NCI-H128 (cell line): ENCODE measurements around the gene CCDC71.

Source experiments
- DNase-seq: peaks from one replicate; lab custom pipeline; 2025; ENCODE audit not compliant: unreplicated experiment; lab: John Stamatoyannopoulos, UW

CCDC71 gene

DNA sequence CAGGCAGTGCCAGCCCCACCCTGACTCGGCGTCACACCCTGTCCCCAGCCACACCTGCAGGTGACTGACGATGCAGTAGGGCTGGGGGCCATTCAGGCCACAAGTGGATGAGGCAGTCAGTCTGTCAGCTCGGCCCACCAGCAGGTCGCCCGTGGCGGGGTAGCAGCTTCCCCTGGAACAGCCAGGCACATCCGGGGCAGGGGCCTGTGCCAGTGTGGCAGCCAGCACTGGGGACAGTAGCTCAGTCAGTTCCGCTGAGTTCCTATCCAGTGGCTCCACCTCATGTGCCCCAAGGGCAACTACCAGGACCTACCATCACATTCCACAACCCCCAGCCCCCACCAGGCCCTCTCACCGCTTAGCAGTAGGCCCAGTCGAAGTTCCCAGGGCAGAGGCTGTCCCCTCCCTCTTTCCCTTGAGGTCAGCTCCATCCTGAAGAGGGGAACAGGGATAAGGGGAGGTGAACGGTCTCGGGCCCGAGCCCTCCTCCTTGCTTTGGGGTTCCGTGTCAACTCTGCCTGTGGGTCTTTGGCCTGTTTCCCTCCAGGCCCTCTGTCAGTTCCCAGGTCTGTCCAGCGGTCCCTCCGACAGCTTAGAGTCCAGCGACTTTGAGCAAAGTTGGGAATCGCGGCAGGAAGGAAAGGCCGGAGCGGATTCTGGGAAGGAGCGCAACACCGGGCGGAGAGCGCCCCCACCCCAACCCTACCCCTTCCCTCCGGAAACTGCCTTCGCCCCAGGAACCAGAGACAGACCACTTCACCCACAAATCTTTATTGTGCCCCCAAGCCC lies 33.5 kb downstream of the CCDC71 start, which contains the start of gene LAMB2:
LAMB2 (minus strand) TSS at position 614 of the 789 bp plus-strand sequence; CDS start at position 431, 183 bp downstream.
- peak; percentile 16 for DNase-seq

DNA sequence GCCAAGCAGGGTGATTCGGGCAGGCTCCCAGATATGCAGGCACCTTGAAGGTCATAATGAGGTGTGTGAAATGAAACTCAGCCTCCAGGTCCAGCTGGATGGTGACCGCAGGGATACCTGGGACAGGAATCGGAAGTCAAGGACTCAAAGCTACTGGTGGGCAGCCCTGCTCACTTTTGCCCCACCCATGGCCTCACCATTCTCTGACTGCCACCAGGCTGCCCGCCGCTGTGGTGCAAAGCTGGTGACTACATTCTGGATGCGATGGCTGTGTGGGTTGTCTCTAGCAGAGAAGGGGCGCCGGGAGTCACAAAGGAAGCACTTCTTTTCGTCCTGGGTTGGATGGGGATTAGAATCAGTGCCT lies 34.1 kb downstream of the CCDC71 start:
- no peak for DNase-seq

DNA sequence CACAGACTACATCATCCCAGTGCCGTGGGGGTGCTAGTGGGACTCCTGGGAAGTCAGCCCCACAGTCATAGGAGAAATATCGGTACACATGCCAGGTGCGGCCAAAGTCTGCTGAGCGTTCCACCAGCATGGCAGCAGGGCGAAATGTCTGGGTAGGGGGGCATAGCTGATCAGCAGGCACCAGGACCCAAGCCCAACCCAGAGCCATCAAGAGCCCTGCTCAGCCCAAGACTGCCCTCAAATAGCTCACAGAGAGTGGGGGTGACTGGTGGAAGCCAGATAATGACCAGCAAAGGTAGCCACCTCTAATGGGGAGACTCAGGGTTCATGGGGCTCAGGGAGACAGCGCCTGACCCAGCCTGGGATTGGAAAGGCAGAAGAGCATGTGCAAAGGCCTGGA lies 34.6 kb downstream of the CCDC71 start:
- no peak for DNase-seq

DNA sequence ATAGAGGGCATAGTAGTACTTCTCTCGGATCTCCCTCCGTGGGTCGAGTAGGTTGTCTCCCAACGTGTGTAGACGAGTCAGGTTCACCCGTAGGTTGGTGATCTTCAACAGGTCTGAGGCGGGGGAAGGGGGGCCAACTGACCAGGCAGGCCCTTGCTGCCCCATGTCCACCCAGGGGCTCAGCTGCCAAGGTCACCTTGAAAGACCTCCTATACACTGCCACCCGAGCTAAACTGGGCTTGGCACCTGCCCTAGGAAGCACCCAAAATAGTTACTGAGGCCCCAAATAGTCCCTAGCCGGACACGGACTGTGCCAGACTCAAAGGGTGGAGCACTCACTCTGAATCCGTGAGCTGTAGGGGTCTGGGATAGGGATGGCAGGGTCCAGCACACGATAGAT lies 35.1 kb downstream of the CCDC71 start:
- no peak for DNase-seq

DNA sequence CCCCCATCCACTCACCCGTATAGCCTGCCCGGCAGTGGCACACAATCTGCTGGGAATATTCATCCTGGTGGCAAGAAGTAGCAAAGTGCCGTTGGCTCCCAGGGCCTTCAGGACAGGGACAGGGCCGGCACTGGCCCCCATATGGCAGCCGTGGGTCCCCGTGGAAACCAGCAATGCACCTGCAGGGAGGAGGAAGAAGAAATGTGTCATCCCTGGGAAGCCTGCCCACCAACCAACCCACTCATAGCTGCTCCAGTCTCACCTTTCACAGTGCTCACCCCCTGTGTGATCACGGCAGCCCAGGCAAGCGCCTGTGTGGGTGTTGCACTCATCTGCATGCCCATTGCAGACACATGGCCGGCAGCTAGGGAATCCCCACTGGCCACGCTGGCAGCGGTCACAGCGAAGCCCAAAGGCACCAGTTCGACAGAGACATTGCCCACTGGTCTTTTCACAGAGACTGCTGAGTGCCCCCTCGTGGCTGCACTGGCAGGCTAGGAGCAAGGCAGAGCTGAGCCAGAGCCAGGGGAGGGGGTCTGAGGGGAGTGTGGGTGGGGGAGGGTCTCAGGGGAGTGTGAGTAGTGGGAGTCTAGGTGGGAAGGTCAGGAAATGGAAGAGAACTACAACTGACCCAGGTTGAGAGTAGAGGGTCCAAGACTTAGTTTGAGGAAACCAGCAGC lies 41.0 kb downstream of the CCDC71 start:
- no peak for DNase-seq

DNA sequence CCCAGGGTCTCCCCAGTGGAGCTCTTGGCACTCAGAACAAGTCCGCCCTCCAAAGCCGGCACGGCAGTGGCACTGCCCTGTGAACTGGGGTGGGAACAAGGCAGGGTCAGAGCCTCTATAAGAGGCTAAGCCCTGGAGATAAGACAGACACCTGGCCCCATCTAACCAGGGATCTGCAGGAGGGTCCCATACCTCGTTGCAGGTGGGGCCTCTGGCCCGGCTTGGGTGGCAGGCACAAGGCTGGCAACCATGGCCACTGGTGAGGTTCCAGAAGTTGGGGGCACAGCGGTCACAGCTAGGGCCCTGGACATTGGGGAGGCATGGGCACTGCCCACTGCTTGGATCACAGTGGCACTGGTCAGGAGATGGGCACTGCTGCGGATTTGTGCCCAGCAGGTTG lies 41.9 kb downstream of the CCDC71 start:
- no peak for DNase-seq

DNA sequence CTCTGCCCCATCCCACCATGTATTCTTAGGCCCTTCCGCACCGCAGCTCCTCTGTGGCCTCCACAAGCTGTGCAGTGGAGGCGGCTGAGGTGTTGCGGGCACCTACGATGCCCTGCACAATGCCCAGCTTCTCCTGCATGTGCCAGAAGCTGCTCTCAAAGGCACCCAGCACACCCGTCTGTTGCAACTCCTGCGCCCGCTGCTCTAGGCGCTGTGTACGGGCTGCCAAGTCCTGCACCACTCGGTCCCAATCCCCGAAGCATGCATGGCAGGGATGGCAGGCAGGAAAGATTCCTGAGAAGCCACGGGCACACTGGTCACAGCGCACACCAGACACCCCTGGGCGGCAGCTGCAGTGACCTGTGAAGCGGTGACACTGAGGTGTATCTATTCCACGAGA lies 42.4 kb downstream of the CCDC71 start:
- DNase-seq, result no peak

DNA sequence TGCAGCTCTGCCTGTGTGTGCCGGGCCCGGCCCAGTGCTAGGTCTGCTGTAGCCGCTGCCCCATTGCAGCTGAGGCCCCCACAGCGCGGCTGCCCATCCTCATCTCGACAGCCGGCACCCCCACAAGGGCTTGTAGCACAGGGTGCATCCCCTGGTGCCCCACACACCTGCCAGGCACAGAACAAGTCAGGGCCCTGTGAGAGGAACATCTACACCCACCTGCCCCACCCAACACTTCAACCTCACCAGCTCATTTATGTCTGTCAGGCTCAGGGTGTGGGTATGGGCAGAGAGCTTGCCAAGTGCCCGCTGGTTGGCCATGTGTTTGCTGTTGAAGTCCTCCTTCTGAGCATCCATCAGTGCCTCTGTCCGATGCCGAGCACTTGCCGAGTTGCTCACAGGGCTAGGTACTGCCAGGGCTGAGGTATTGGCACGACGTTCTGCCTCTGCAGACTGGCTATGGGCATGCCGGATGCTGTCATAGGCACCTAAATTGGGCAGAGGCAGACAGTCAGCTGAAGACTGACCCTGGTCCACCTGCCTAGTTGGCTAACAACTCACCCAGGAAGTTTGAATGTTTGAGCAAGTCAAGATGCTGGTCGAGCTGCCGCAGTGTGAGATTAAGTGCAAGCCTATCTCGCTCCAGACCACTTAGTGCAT lies 43.1 kb downstream of the CCDC71 start:
- DNase-seq, result no peak

DNA sequence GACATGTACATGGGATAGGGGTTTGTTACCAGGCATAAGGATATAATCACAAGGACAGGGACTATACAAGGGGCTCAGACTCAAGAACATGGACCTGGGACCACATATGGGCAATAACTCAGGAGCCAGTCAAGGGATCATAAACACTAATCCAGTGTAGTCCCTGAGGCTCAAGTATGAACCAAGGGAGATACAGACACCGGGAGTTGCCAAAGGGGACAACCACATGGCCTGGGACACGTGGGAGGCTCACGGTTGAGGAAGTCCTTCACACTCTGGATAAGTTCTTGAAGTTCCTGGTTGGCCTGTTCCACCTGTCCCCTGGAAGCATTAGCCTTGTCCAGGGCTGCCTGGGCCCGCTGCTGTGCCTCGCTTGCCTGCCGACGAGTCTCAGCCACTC lies 43.7 kb downstream of the CCDC71 start:
- DNase-seq, result no peak

DNA sequence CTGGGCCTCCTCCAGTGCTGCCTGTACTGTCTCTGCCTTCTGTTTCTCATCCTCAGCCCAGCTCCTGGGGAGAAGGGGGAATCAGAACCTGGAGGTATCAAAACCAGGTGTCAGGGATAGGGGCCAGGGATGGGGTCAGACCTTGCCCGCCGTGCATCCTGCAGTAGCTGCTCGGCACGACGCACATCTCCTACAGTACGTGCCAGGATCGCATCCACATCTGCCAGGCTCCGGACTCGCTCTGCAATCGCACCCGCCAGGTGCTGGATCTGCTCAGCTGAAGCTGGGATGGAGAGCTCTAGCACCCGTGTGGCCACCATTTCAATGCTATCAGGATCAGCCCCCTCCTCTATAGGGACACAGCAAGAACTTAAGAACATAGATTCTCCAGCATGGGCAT lies 44.1 kb downstream of the CCDC71 start:
- DNase-seq, result no peak

DNA sequence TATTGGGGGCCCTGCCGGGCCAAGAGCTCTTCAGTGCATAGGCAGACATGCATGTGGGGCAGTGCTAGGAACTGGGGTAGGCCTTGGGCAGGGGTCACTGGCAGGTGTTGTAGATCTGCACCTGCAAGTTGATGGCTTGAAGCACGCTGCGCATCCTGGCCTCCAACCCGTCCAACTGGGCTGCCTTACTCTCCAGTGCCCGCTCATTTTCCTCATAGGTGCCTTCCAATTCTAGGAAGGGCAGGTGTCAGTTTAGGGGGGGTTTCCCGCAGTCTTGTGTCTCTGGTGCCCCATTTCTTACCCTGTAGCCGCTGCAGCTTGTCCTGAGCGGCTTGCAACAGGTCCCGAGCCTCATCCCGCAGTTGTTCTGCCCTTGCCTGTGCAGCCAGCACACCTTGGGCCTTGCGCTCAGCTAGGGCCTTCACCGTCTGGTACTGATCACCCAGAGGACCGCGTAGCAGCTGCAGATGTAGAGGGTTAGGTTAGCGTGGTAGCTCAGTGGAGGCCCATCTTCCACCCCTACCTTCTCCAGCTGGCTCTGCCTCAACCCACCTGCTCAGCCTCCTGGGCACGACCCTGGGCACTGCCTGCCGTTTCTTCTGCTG lies 44.9 kb downstream of the CCDC71 start:
- DNase-seq, result no peak

DNA sequence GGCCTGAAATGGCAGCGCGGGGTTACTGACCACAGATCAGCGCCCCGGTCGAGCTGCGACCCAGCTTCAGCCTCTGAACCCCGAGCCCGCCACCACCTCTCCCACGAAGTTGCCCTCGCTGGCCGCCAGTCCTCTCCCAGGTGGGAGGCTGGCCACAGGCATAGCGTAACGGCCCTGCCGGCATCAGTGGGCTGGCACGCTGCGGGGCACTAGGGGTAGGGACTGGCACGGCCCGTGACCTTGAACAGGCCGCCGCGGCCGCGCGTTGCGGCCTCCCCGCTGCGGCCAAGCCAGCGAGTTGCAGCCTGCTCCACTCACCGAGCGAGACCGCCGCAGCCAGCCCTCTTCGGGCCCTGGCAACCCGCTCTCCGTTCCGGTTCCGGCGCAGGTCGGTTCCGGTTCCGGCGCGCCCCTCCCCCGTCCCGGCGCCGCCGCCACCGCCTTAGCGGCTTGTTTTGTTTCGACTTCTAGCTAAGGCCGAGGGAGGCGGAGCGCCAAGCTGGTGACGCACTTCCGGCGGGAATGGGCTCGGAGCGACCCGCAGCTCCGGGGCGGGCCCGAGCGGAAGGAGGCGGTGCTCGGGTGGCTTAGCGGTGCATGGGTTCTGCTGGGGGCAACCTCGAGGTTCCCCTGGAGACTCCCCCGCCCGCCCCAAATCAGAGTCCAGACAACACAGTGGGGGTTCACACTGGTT lies 45.5 kb downstream of the CCDC71 start, which contains the start of gene USP19:
USP19 (minus strand) TSS at position 386 of the 694 bp plus-strand sequence. CDS start 1,678 bp downstream, outside the sequence.
- DNase-seq, result peak; percentile 72

DNA sequence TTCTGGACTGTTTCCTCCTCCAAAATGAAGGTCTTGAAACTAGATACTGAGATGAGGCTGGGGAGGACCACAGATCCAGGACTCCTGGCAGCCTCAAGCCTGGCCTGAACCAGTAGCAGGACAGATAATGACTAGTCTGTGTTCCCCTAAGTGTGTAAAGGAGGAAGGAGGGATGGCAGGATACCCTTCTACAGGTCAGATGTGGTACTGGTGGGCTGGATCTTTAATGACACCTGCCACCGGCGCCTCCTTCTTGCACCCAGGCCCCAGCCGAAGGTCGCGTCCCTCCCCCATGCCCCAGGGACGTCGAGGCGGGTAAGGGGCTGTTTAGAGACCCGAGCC lies 46.1 kb downstream of the CCDC71 start:
- no peak for DNase-seq

DNA sequence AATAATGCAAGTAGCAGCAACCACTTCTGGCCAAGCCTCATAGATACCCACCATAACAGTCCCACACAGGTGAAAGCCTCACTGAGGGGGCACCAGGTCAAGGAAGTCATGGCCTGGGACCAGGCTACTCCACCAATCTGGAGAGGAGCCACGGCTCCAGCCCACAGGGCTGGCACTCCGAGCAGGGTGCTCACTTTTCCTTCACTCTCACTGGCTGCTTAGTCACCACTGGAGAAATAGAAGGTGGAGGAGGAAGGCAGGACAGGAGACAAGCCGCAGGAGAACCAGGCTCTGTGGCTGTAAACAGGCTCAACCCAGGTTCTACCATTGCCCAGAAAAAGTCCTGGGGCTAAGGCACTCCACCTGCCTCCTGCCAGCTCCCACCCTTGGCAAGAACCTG lies 46.7 kb downstream of the CCDC71 start:
- no peak for DNase-seq

DNA sequence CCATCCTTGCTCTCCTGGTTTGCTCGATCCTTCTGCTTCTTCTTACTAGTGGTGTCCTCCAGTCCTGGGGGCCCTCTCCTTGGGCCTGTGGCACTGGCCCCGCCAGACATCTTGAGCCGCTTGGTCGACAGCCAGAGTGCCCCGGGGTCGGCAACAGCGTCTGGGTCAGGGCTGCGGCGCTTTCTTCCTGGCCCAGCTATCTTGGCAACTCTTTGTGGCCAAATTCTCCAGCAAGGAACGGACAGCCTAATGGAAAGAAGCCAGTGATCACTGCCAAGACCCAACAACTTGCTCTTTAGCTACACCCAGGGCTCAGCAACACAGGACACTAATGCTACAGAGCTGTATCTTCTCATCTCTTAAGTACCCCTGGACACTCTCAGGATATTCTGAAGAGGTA lies 47.1 kb downstream of the CCDC71 start:
- no peak for DNase-seq
